Ascending aorta (tissue), 2 donors: ENCODE measurements around the gene CACNA1H. TPM values are rescaled to one million over a fixed set of nuclear protein-coding genes. Genes with fewer than 3 reads are reported as not detected.

Experiments used
- DNase-seq, 2 donors: peaks; one replicate each; pipeline ENCODE4 v3.0.0-alpha.2; 2019; ENCODE audit warnings: low spot score in 2 of 2
- H3K27ac ChIP-seq, 2 donors: fragments of 200-600 bp; sonication (generic); one replicate each; pipeline ENCODE4 v1.5.1; 2016 to 2017; ENCODE audit warnings: mild to moderate bottlenecking in 1 of 2
- H3K27me3 ChIP-seq: fragments of 200-600 bp; sonication (generic); one replicate; pipeline ENCODE4 v1.5.1; 2017
- H3K36me3 ChIP-seq, 2 donors: fragments of 200-600 bp; sonication (generic); one replicate each; pipeline ENCODE4 v1.5.1; 2016
- H3K4me1 ChIP-seq, 2 donors: fragments of 200-600 bp; sonication (generic); one replicate each; pipeline ENCODE4 v1.5.1; 2016 to 2017; ENCODE audit warnings: mild to moderate bottlenecking in 1 of 2
- H3K4me3 ChIP-seq, 2 donors: fragments of 200-600 bp; sonication (generic); one replicate each; pipeline ENCODE4 v1.5.1; 2016 to 2017; ENCODE audit warnings: mild to moderate bottlenecking in 1 of 2
- H3K9me3 ChIP-seq, 2 donors: fragments of 200-600 bp; sonication (generic); one replicate each; pipeline ENCODE4 v1.5.1; 2016
- intact Hi-C: fragments of 100-400 bp; cut with DNase I; formaldehyde crosslinking; loops from one replicate; pipeline ENCODE4 v1.15.1; 2023
- total RNA-seq: library from RNA; depleted of rRNA; stranded (reverse); fragments of >200 nt; gene quantifications from one replicate; pipeline ENCODE4 v1.1.0, GENCODE V29; 2016
- TF ChIP-seq, protein P1 (sequence below), 3 experiments: fragments of 200-600 bp in 2 of 3; fragments of 450-650 bp in 1 of 3; sonication (generic) in 2 of 3; IDR thresholded peaks; one replicate each; pipeline ENCODE4 v1.5.1; 2016 to 2019; ENCODE audit warnings: antibody characterized with exemption in 3 of 3, mild to moderate bottlenecking in 1 of 3, moderate library complexity in 1 of 3

The CACNA1H gene
- total RNA-seq, 1 donor from 2014 or later, result 57.5 TPM

DNA sequence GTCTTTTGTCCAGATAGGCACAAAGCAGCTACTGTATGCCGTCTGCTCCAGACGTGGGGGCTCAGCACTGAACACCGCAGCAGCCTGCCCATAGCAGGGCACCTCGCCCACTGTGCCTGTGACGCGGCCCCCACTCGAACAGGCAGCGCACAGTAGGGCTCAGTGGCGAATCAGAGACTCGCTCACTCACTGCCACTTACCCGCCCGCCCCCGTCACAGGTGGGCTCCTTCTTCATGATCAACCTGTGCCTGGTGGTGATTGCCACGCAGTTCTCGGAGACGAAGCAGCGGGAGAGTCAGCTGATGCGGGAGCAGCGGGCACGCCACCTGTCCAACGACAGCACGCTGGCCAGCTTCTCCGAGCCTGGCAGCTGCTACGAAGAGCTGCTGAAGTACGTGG is 48.5 kb downstream of the CACNA1H start:
- H3K4me3 ChIP-seq, result no peak overlapping the region
- no peaks in the 10 kb centered on the region for H3K36me3 ChIP-seq
- no peak for DNase-seq
- no peak overlapping the region for H3K27ac ChIP-seq
- H3K4me1 ChIP-seq, result no peaks in the 10 kb centered on the region
- TF ChIP-seq, protein P1, sequence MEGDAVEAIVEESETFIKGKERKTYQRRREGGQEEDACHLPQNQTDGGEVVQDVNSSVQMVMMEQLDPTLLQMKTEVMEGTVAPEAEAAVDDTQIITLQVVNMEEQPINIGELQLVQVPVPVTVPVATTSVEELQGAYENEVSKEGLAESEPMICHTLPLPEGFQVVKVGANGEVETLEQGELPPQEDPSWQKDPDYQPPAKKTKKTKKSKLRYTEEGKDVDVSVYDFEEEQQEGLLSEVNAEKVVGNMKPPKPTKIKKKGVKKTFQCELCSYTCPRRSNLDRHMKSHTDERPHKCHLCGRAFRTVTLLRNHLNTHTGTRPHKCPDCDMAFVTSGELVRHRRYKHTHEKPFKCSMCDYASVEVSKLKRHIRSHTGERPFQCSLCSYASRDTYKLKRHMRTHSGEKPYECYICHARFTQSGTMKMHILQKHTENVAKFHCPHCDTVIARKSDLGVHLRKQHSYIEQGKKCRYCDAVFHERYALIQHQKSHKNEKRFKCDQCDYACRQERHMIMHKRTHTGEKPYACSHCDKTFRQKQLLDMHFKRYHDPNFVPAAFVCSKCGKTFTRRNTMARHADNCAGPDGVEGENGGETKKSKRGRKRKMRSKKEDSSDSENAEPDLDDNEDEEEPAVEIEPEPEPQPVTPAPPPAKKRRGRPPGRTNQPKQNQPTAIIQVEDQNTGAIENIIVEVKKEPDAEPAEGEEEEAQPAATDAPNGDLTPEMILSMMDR (IDR thresholded peaks at IDR 0.05), result no peak
- intact Hi-C loops, result no loop called here
- no peaks in the 10 kb centered on the region for H3K9me3 ChIP-seq
- H3K27me3 ChIP-seq, result no peaks in the 10 kb centered on the region

DNA sequence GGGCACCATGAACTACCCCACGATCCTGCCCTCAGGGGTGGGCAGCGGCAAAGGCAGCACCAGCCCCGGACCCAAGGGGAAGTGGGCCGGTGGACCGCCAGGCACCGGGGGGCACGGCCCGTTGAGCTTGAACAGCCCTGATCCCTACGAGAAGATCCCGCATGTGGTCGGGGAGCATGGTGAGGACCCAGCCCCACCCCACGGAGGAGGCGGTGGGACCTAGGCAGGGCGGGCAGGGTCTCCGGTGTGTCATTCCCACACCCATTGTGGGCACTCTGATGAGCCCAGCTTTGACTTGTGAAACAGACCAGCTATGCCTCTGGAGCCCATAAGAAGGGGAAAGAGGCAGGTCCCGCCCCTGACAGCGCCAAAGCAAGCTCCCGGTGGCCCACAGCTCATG is 49.4 kb downstream of the CACNA1H start:
- no peak overlapping the region for H3K27ac ChIP-seq

DNA sequence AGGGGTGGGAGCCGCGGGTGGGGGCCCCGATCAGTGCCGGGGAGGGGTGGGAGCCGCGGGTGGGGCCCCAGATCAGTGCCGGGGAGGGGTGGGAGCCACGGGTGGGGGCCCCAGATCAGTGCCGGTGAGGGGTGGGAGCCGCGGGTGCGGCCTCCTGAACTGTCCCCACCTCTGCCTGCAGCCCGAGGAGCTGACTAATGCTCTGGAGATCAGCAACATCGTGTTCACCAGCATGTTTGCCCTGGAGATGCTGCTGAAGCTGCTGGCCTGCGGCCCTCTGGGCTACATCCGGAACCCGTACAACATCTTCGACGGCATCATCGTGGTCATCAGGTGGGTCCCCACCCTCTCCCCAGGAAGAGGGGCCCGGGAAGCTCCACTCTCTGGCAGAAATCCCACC is 52.0 kb downstream of the CACNA1H start:
- no peak for DNase-seq
- Histone ChIP-seq H3K9me3 (no peaks in the 10 kb centered on the region), H3K36me3 (no peaks in the 10 kb centered on the region), H3K4me3 (no peak overlapping the region), H3K27ac (no peak overlapping the region), H3K27me3 (no peaks in the 10 kb centered on the region), H3K4me1 (no peaks in the 10 kb centered on the region)
- intact Hi-C loops, result no loop called here
- TF ChIP-seq, protein P1 (IDR thresholded peaks at IDR 0.05), result no peak

More for the DNA sequence above, 49.4 kb downstream of the CACNA1H start:
- TF ChIP-seq, protein P1 (IDR thresholded peaks at IDR 0.05), result no peak
- Histone ChIP-seq H3K9me3 (no peaks in the 10 kb centered on the region), H3K27me3 (no peaks in the 10 kb centered on the region), H3K36me3 (no peaks in the 10 kb centered on the region), H3K4me3 (no peak overlapping the region), H3K4me1 (no peaks in the 10 kb centered on the region)
- intact Hi-C loops, result no loop called here
- no peak for DNase-seq

DNA sequence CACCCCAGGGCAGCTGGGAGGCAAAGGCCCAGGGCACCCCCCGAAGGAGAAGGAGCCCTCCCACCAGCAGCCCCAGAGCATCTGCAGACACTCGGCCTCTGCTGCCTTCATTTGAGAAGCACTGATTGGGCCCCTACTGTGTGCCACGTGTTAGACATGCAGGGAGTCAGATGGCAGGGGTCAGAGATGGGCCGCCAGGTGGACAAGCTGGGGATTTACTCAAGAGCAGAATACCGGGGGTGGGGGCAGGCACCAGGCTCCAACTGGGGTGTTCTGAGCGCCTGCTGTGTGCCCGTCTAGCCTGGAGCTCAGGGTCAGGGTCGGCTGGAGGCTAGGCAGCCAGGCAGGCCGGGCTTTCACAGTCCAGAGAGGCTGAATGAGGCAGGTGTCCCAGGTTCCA is 53.4 kb downstream of the CACNA1H start:
- DNase-seq, result no peak
- H3K36me3 ChIP-seq, result no peaks in the 10 kb centered on the region
- H3K4me3 ChIP-seq, result no peak overlapping the region
- H3K27me3 ChIP-seq, result no peaks in the 10 kb centered on the region
- no peaks in the 10 kb centered on the region for H3K9me3 ChIP-seq
- H3K4me1 ChIP-seq, result no peaks in the 10 kb centered on the region
- TF ChIP-seq, protein P1 (IDR thresholded peaks at IDR 0.05), result no peak
- H3K27ac ChIP-seq, result no peak overlapping the region
- intact Hi-C loops, result no loop called here

DNA sequence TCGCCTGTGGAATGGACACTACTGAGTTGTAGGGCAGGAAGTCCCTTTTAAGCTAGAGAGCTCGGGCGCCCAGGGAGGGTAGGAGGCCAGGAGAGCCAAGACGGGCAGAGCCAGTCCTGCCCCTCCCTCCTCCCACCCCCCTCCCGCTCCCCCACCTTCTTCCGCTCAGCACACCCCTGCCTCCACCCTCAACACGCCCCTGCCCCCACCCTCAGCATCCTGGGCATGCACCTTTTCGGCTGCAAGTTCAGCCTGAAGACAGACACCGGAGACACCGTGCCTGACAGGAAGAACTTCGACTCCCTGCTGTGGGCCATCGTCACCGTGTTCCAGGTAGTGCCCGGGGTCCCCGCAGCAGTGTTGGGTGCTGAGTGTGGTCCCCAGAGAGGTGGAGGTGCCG is 53.9 kb downstream of the CACNA1H start:
- no peaks in the 10 kb centered on the region for H3K4me1 ChIP-seq
- no peak for DNase-seq
- TF ChIP-seq, protein P1 (IDR thresholded peaks at IDR 0.05), result no peak
- no peak overlapping the region for H3K4me3 ChIP-seq
- H3K27me3 ChIP-seq, result no peaks in the 10 kb centered on the region
- H3K27ac ChIP-seq, result no peak overlapping the region
- H3K36me3 ChIP-seq, result no peaks in the 10 kb centered on the region
- intact Hi-C loops, result no loop called here
- no peaks in the 10 kb centered on the region for H3K9me3 ChIP-seq

DNA sequence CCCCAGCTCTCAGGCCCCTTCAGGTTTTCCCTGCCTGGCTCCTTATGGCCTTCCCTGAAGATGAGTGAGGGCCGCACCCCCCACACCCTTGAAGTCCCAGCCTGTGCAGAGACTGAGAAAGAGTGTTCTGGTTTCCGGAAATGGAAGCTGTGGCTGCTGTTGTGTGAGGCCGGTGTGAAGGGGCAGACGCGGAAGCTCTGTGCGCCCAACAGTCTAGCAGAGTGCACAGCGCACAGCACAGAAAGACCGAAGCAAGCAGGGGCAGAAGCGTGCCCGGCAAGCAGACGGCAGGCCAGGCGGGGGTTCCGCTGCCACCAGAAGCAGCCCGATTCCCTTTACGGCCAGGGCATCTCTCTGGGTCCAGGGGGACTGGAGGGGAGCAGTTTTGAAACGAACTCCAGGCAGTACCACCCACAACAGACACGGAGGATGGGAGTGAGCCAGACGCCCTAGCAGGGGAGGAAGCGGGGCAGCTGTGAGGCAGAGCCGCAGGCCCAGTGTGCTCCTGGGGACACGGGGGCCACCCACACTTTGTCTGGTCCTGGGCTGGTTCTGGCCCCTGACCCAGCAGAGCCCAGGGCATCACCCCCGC is 55.4 kb downstream of the CACNA1H start:
- TF ChIP-seq, protein P1 (IDR thresholded peaks at IDR 0.05), result no peak
- no peaks in the 10 kb centered on the region for H3K9me3 ChIP-seq
- intact Hi-C loops, result no loop called here
- no peak overlapping the region for H3K27ac ChIP-seq
- no peak for DNase-seq
- H3K27me3 ChIP-seq, result no peaks in the 10 kb centered on the region
- no peaks in the 10 kb centered on the region for H3K36me3 ChIP-seq
- H3K4me3 ChIP-seq, result no peak overlapping the region
- no peaks in the 10 kb centered on the region for H3K4me1 ChIP-seq
